B cell (primary cell): ENCODE results near the gene INSRR. TPM values are rescaled to one million over a fixed set of nuclear protein-coding genes. Genes with fewer than 3 reads are reported as not detected.
A peak's percentile ranks its signal among the peaks of the same experiment; 100 is the strongest.

Experiments used
- ATAC-seq: fragments of 200-7000 bp; cut with Tn5 transposase; one replicate; pipeline ENCODE4 v1.10.0; 2021; ENCODE audit warnings: low read depth, mild to moderate bottlenecking, moderate number of reproducible peaks, moderate library complexity
- CTCF ChIA-PET: fragments of 350-600 bp; sonication (Branson Sonifier 250); formaldehyde crosslinking; loops from one replicate; lab custom pipeline; 2021; ENCODE audit warnings: antibody characterized with exemption, inconsistent platforms; lab: Charles Lee
- POLR2A ChIA-PET: fragments of 350-600 bp; sonication (Branson Sonifier 250); formaldehyde crosslinking; loops from one replicate; lab custom pipeline; 2021; ENCODE audit warnings: antibody characterized with exemption; lab: Charles Lee
- DNase-seq: peaks from one replicate; pipeline ENCODE4 v3.0.0; 2013
- H2AFZ ChIP-seq: 2 replicates; pipeline ENCODE4 v1.6.1; 2012; ENCODE audit warnings: mild to moderate bottlenecking, low read depth, low read length; ENCODE audit not compliant: insufficient read depth, poor library complexity, severe bottlenecking
- H3K27ac ChIP-seq, 2 donors: 1 replicate in 1 of 2; 2 replicates in 1 of 2; pipeline ENCODE4 v1.5.1; 2012 to 2013; ENCODE audit warnings: low read length in 2 of 2, mild to moderate bottlenecking in 2 of 2, moderate library complexity in 1 of 2
- H3K27me3 ChIP-seq, 4 experiments: fragments of 200-600 bp in 1 of 4; sonication (generic) in 1 of 4; replicated peaks in 1 of 4; 1 replicate in 2 of 4; 2 replicates in 2 of 4; pipeline versions ENCODE4 v1.6.1 to v1.7.0; 2013 to 2016; ENCODE audit warnings: low read length in 3 of 4, mild to moderate bottlenecking in 2 of 4, mixed read lengths in 1 of 4, moderate library complexity in 1 of 4; ENCODE audit not compliant: insufficient read depth in 4 of 4, control insufficient read depth in 3 of 4; ENCODE audit errors: control extremely low read depth in 1 of 4
- H3K36me3 ChIP-seq, 2 experiments: replicated peaks in 1 of 2; 1 replicate in 1 of 2; 2 replicates in 1 of 2; pipeline versions ENCODE4 v1.6.1 to v1.7.1; 2013; ENCODE audit warnings: low read length in 1 of 2; ENCODE audit not compliant: insufficient read depth in 2 of 2, control insufficient read depth in 1 of 2; ENCODE audit errors: control extremely low read depth in 1 of 2, extremely low read depth in 1 of 2
- H3K4me1 ChIP-seq, 2 donors: fragments of 200-600 bp in 1 of 2; sonication (generic) in 1 of 2; 1 replicate in 1 of 2; 2 replicates in 1 of 2; pipeline versions ENCODE4 v1.5.1 to v1.6.1; 2013 to 2017; ENCODE audit warnings: low read length in 2 of 2; ENCODE audit not compliant: control insufficient read depth in 2 of 2, insufficient read depth in 2 of 2
- H3K4me2 ChIP-seq: replicated peaks from 2 replicates; pipeline ENCODE3; 2012; ENCODE audit warnings: mild to moderate bottlenecking, low read depth, low read length; ENCODE audit not compliant: poor library complexity, severe bottlenecking
- H3K4me3 ChIP-seq, 5 experiments: fragments of 200-600 bp in 1 of 5; sonication (generic) in 1 of 5; 1 replicate in 3 of 5; 2 replicates in 2 of 5; pipeline versions ENCODE4 v1.5.1 to v1.7.0; 2011 to 2016; ENCODE audit warnings: low read length in 4 of 5, mild to moderate bottlenecking in 4 of 5, low read depth in 2 of 5, control low read depth in 1 of 5, moderate library complexity in 1 of 5; ENCODE audit not compliant: insufficient read depth in 1 of 5; ENCODE audit errors: control extremely low read depth in 1 of 5, extremely low read depth in 1 of 5
- H3K79me2 ChIP-seq: fragments of 200-600 bp; sonication (generic); one replicate; pipeline ENCODE4 v1.6.0; 2016; ENCODE audit warnings: low read length; ENCODE audit not compliant: control insufficient read depth, insufficient read depth
- H3K9ac ChIP-seq: fragments of 200-600 bp; sonication (generic); 2 replicates; pipeline ENCODE4 v1.6.1; 2017; ENCODE audit warnings: mild to moderate bottlenecking, low read length, moderate library complexity
- H3K9me3 ChIP-seq, 3 donors: one replicate each; pipeline versions ENCODE4 v1.6.1 to v1.7.1; 2013; ENCODE audit warnings: low read length in 2 of 3; ENCODE audit not compliant: control insufficient read depth in 2 of 3, insufficient read depth in 1 of 3; ENCODE audit errors: control extremely low read depth in 1 of 3
- H4K20me1 ChIP-seq: 2 replicates; pipeline ENCODE4 v1.6.0; 2012; ENCODE audit warnings: mild to moderate bottlenecking, low read length; ENCODE audit not compliant: insufficient read depth, control insufficient read depth, poor library complexity, severe bottlenecking
- H3K27ac Mint-ChIP-seq: one replicate; pipeline ENCODE4 v1.8.0; 2021; ENCODE audit warnings: mixed read lengths
- H3K27me3 Mint-ChIP-seq: one replicate; pipeline ENCODE4 v1.8.0; 2021; ENCODE audit warnings: mixed read lengths
- H3K4me1 Mint-ChIP-seq: one replicate; pipeline ENCODE4 v1.8.0; 2021; ENCODE audit warnings: mixed read lengths
- H3K4me3 Mint-ChIP-seq: one replicate; pipeline ENCODE4 v1.8.0; 2021; ENCODE audit warnings: mixed read lengths
- H3K9me3 Mint-ChIP-seq: one replicate; pipeline ENCODE4 v1.8.0; 2022; ENCODE audit warnings: mixed read lengths; ENCODE audit not compliant: insufficient read depth
- CTCF ChIP-seq: fragments of 200-600 bp; IDR thresholded peaks from one replicate; pipeline ENCODE4 v1.8.0; 2022; ENCODE audit warnings: antibody characterized with exemption, mild to moderate bottlenecking
- EZH2 ChIP-seq: IDR thresholded peaks from 2 replicates; pipeline ENCODE4 v1.6.1; 2012; ENCODE audit warnings: borderline replicate concordance, low read depth, mild to moderate bottlenecking, moderate library complexity, low read length; ENCODE audit not compliant: insufficient read depth, poor library complexity, severe bottlenecking
- WGBS: methylation state at CpG from one replicate; pipeline ENCODE4 v1.1.5; 2013; ENCODE audit warnings: missing lambda C conversion rate; ENCODE audit not compliant: insufficient coverage; 5-methylcytosine and 5-hydroxymethylcytosine counted together
- intact Hi-C: fragments of 100-400 bp; cut with micrococcal nuclease; formaldehyde crosslinking; loops from one replicate; pipeline ENCODE4 v1.10.0; 2022
- polyA plus RNA-seq: library from polyadenylated mRNA; depleted of rRNA; stranded (reverse); fragments of >200 nt; gene quantifications from 2 replicates; pipeline ENCODE4 v1.2.3, GENCODE V29; 2012
- total RNA-seq, 2 donors: library from RNA; stranded (reverse); fragments of 120-200 nt in 1 of 2; gene quantifications; 1 replicate in 1 of 2; 2 replicates in 1 of 2; pipeline versions ENCODE4 v1.2.3 to v1.2.4, GENCODE V29; 2013 to 2022

The INSRR gene
- total and polyA plus RNA-seq, 2 donors (not counting 1 experiment from before 2014, with no cell fraction given), result not detected

- Mint-ChIP-seq H3K4me3 (no peak overlapping the region), H3K27me3 (peaks cover 66% of the 10 kb centered on the region), H3K27ac (no peak overlapping the region), H3K4me1 (peaks cover 15% of the 10 kb centered on the region), H3K9me3 (no peaks in the 10 kb centered on the region)
- Histone ChIP-seq H3K27me3 (peaks cover 0 to 69% (median 28%) of the 10 kb centered on the region in 4 experiments), H2AFZ (no peak overlapping the region), H3K4me3 (no peak overlapping the region), H3K9me3 (peaks cover 0 to 14% (median 0%) of the 10 kb centered on the region in 3 donors), H3K4me1 (peaks cover 21 to 24% of the 10 kb centered on the region in 2 donors), H3K36me3 (no peaks in the 10 kb centered on the region), H3K9ac (no peak overlapping the region), H3K27ac (no peak overlapping the region), H3K4me2 (no peak overlapping the region), H3K79me2 (no peaks in the 10 kb centered on the region), H4K20me1 (no peaks in the 10 kb centered on the region)
- no peak for TF ChIP-seq EZH2
- peak; percentile 78 for TF ChIP-seq CTCF
- ChIA-PET POLR2A (no interaction called here), CTCF (interaction anchor here (0.5 to 4.7 kb wide), 25 partner anchors 9 to 272 kb away, joined by 3 to 84 read pairs (median 4); no protein-coding TSS in a partner anchor)
- intact Hi-C loops, result loop anchor here (1.0 to 2.0 kb wide), 2 partner anchors 51 to 265 kb away; no protein-coding TSS in a partner anchor
- DNase-seq, result peak; percentile 67
- peak; percentile 58 for ATAC-seq
- 28% methylated on average over 6 of the region's 8 CpGs for WGBS
Observed at GRCh38 chr1:156889802-156890580, 31.1 kb upstream of the INSRR start.

GRCh38 chr1:156887734-156888133 is 28.8 kb upstream of the INSRR start:
- H3K9me3 Mint-ChIP-seq, result no peaks in the 10 kb centered on the region
- no peak overlapping the region for H3K9ac ChIP-seq
- peaks cover 0 to 9% (median 0%) of the 10 kb centered on the region in 3 donors for H3K9me3 ChIP-seq
- no peak for TF ChIP-seq CTCF
- TF ChIP-seq EZH2, result no peak
- 53% methylated on average over 3 of the region's 6 CpGs for WGBS
- no peaks in the 10 kb centered on the region for H4K20me1 ChIP-seq
- H3K27ac ChIP-seq, result no peak overlapping the region
- ChIA-PET POLR2A (interaction anchor here (0.8 kb wide), 1 partner anchor 54 kb away, joined by 9 read pairs; no protein-coding TSS in a partner anchor), CTCF (interaction anchor here (1.0 to 1.2 kb wide), 2 partner anchors 162 to 198 kb away, joined by 3 read pairs; no protein-coding TSS in a partner anchor)
- H3K27ac Mint-ChIP-seq, result no peak overlapping the region
- DNase-seq (no peak), ATAC-seq (no peak)
- H3K4me3 Mint-ChIP-seq, result no peak overlapping the region
- H3K36me3 ChIP-seq, result no peaks in the 10 kb centered on the region
- no peak overlapping the region for H3K4me3 ChIP-seq
- peaks cover 0 to 59% (median 19%) of the 10 kb centered on the region in 4 experiments for H3K27me3 ChIP-seq
- H3K27me3 Mint-ChIP-seq, result peaks cover 68% of the 10 kb centered on the region
- no peaks in the 10 kb centered on the region for H3K79me2 ChIP-seq
- no peak overlapping the region for H3K4me2 ChIP-seq
- intact Hi-C loops, result no loop called here
- peaks cover 8% of the 10 kb centered on the region for H3K4me1 Mint-ChIP-seq
- H2AFZ ChIP-seq, result no peak overlapping the region
- peaks cover 11 to 12% of the 10 kb centered on the region in 2 donors for H3K4me1 ChIP-seq
